Mammary epithelial cell (primary cell): ENCODE results near the gene CNTNAP2.

ENCODE experiments used
- CTCF ChIP-seq, 2 donors: IDR thresholded peaks in 1 of 2; conservative IDR thresholded peaks in 1 of 2; 2 replicates each; pipeline ENCODE4 v1.5.1; 2011 to 2012; ENCODE audit warnings: inconsistent platforms in 2 of 2, low read length in 2 of 2, mild to moderate bottlenecking in 2 of 2, control low read depth in 1 of 2, low read depth in 1 of 2; ENCODE audit not compliant: insufficient read depth in 1 of 2; ENCODE audit errors: extremely low read depth in 1 of 2
- EZH2 ChIP-seq: IDR thresholded peaks from 2 replicates; pipeline ENCODE4 v1.6.1; 2012; ENCODE audit warnings: low read length, inconsistent platforms, borderline replicate concordance

GRCh38 chr7:147477526-147477925 is 1360.9 kb downstream of the CNTNAP2 start:
- TF ChIP-seq CTCF (conservative IDR thresholded peaks at IDR 0.05 in 1 of 2, IDR thresholded peaks at IDR 0.05 in 1 of 2; ENCODE audit: extremely low read depth in 1 of 2, insufficient read depth in 1 of 2, low read depth in 1 of 2, low read length in 2 of 2), result no peak
- TF ChIP-seq EZH2, result no peak
